SH-SY5Y (cell line): Measurements from ENCODE around the gene CD163L1.

Experiments
- GATA2 ChIP-seq: IDR thresholded peaks from 2 replicates; pipeline ENCODE4 v1.6.1; 2011; ENCODE audit warnings: mild to moderate bottlenecking, low read depth, low read length
- GATA3 ChIP-seq: IDR thresholded peaks from 2 replicates; pipeline ENCODE4 v1.6.1; 2011; ENCODE audit warnings: low read depth, mild to moderate bottlenecking, low read length, moderate library complexity

DNA sequence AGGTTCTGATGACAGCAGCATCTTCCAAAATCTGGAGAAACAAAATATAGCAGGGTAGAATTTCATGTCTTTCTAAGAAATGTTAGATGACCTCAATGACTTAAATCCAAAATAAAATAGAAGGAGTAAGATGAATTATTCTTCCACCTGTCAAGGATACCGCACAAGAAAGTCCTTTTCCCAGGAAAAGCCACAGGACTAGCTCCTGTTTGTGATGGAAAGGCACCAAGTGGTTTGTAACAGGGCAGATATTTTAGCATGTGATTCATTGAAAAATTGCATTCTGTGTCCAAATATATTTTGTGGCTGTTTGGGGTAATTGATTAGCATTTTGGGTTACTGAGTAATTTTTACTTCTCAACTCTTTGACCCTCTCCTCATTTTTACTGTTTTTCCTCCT, 2.7 kb downstream of the CD163L1 start:
- no peak for TF ChIP-seq GATA2
- no peak for TF ChIP-seq GATA3
